ENCODE results near the gene FCRLA.

- no peak for TF ChIP-seq POLR2A (IDR thresholded peaks at IDR 0.05)
- no peak for TF ChIP-seq CTCF (IDR thresholded peaks at IDR 0.05)
Measured at GRCh38 chr1:161737625-161738024, 30.6 kb downstream of the FCRLA start.
